ENCODE results near the gene CAMSAP1.

Gene CAMSAP1

GRCh38 chr9:135771401-135772051 lies 135.8 kb downstream of the CAMSAP1 start:
- no peak for DNase-seq

DNA sequence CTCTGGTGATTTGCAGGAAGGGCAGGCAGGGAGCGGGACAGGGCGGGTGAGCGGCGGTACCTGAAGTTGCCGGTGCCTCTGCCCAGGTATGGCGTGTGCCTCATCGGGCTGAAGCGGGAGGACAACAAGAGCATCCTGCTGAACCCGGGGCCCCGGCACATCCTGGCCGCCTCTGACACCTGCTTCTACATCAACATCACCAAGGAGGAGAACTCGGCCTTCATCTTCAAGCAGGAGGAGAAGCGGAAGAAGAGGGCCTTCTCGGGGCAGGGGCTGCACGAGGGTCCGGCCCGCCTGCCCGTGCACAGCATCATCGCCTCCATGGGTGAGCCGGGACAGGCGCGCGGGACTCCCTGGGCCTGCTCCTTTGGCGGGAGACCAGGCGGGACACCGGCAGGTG lies 136.6 kb downstream of the CAMSAP1 start:
- DNase-seq, result no peak

GRCh38 chr9:135770203-135770535 lies 137.2 kb downstream of the CAMSAP1 start:
- DNase-seq, result peak; percentile 84

- peak; percentile 71 for DNase-seq
These were observed 137.7 kb downstream of the CAMSAP1 start for GRCh38 chr9:135769489-135770202.

- no peak for DNase-seq
These were observed 138.7 kb downstream of the CAMSAP1 start for GRCh38 chr9:135768516-135769218.

DNA sequence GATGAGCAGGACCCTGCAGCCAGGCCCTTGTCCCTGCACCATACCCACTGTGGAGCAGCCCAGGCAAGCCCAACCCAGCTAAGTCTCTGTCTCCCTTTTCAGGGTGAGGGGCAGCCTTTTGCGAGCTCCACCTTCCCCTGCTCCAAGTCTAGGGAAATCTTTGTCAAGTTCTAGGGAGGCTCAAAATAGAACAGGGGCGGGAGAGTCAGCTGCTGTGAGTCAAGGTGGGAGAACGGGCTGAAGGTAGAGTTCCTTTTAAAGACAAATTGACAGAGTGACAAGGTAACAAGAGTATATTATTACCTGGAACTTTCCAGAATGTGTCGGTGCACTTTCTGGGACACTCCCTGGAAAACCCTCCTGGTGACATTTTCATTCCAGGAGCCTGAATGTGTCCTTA lies 140.6 kb downstream of the CAMSAP1 start:
- no peak for DNase-seq

DNA sequence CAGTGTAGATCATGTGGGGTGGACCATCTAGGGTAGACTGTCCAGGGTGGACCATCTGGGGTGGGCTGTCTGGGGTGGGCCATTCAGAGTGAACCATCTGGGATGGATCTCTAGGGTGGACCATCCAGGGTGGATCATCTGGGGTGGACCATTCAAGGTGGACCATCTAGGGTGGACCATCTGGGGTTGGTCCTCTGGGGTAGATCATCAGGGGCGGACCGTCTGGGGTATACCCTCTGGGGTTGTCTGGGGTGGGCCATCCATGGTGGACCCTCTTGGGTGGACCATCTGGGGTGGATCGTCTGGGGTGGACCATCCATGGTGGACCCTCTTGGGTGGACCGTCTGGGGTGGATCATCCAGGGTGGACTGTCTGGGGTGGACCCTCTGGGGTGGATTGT lies 141.1 kb downstream of the CAMSAP1 start:
- DNase-seq, result no peak

DNA sequence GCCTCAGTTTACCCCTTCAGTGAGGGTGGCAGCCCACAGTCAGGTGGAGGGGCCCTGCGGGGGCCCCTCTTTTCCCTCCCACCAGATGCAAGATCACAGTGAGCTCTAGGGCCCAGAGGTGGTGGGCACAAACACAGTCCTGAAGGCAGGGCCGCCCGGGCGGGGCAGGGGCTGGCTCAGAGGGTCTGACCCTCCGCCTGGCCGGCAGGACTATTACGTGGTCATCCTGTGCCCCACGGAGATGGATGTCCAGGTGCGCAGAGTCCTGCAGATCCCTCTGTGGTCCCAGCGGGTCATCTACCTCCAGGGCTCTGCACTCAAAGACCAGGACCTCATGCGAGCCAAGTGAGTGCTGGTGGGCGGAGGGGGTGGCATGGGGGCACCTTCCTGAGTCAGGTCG lies 141.9 kb downstream of the CAMSAP1 start:
- no peak for DNase-seq

DNA sequence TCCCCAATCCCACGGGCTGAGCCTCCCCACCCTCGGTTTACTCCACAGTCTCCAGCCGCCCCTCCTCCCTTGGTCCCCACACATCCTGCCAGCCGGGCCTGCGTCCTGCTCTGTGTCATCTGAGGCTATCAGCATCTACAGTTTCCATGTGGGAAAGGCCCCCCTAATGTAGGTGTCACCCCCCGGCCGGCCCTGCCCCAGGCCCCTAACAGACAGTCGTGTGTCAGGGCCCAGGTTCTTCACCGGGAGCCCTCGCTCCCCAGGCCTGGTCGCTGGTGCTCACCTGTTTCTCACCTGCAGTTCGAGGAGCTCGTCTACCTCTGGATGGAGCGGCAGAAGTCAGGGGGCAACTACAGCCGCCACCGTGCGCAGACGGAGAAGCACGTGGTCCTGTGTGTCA lies 142.6 kb downstream of the CAMSAP1 start:
- no peak for DNase-seq

DNA sequence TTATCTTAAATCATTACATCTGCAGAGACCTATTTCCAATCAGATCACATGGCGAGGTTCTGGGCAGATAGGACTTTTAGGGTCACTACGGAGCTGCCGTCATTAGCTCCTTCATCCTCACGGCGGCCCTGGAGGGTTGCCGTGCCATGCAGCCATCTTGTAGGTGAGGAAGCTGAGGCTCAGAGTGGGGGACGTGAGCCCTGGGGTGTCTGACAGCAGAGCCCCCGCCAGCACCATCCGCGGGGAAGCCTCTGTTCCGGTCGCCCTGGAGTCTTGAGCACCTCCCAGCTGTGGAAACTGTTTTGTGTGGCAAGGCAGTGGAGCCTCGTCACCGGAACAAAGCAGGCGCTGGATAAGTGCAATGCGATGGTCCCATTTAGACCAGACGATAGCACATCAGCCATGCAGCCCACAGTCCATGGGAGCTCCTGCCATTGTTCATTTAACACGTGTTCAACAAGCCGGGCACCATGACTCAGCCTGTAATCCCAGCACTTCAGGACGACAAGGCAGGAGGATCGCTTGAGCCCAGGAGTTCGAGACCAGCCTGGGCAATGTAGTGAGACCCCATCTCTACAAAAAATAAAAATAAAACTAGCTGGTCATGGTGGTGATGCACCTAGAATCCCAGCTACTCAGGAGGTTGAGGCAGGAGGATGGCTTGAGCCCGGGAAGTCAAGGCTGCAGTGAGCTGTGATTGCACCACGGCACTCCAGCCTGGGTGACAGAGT lies 143.5 kb downstream of the CAMSAP1 start:
- DNase-seq, result no peak

DNA sequence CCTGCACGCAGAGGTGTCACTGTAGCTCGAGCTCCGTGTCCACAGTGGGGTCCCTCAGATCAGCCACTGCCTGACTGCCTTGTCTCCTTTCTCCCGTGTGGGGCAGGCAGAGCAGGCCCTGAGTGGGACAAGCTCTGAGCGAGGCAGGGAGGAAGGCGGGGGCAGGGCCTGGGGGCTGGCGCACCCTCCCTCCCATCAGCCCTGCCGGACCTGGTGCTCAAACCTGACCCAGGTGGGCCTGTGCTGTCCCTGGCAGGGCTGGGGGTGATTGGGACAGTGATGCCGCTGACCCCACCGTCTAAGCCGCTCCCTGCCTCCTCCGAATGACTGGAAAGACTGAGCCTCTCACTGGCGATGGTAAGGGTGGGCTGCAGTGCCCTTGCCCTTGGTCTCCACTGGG lies 144.4 kb downstream of the CAMSAP1 start:
- DNase-seq, result no peak

- DNase-seq, result no peak
These were observed 145.5 kb downstream of the CAMSAP1 start for GRCh38 chr9:135761845-135762168.

DNA sequence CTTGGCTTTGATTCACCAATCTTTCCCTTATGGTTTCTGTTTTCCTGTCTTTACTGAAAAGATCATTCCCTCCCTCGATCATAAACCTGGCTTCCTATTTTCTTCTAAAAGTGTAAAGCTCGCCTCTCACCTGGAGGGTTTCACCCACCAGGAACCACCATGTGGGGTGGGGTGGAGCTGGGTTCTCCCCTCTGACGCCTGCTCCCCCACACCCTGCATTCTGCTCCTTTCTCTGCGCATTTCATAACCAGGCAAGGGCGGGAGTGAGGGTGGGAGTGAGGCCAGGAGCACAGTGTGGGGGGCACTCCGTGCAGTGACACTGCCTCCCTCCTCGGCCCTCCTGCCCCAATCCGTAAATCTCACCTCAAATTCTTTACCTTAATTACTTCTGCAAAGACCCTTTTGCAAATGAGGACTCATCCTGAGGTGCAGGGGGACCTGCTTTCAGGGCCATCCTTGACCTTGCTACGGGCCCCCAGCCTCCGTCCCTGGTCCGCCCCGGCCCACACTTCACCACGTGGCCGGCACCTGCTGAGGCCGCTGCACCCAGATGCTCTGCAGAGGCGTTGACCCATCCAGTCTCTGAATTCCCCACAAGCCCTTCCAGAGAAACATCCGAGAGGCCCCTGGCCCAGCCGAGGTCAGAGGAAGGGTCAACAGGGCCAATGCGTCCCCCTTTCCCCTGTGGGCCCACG lies 146.0 kb downstream of the CAMSAP1 start:
- no peak for DNase-seq

DNA sequence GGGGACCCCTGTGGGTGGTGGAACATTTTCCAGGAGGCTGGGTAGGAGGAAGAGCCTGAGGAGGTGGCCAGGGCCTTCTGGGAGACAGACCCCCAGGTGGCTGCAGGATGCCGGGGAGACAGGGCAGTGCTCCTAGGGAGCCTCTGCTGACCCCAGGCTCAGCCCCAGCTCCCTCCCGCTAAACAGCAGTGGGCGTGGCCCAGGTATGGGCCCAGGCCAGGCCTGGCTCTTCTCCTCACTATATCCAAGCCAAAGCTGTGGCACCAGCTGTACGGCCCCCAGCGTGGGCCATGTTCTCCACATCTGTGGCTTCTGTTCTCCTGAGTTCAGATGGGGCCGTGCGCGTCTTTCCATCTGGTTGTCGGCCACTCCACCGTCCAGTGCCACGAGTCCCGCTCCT lies 146.9 kb downstream of the CAMSAP1 start:
- DNase-seq, result no peak

GRCh38 chr9:135759676-135760300 lies 147.6 kb downstream of the CAMSAP1 start:
- DNase-seq, result no peak

GRCh38 chr9:135758870-135759269 lies 148.5 kb downstream of the CAMSAP1 start:
- no peak for DNase-seq
